GM19023 (cell line): ENCODE data around the gene TEPSIN.

Source experiments
- ATAC-seq: cut with Tn5 transposase; IDR thresholded peaks from one replicate; pipeline ENCODE4 v1.9.1; 2021; ENCODE audit warnings: mild to moderate bottlenecking, moderate library complexity; ENCODE audit not compliant: unreplicated experiment

TEPSIN gene

GRCh38 chr17:81250286-81251093 is 11.6 kb upstream of the TEPSIN start:
- ATAC-seq, result no peak

GRCh38 chr17:81249223-81250040 is 10.6 kb upstream of the TEPSIN start:
- ATAC-seq, result no peak

DNA sequence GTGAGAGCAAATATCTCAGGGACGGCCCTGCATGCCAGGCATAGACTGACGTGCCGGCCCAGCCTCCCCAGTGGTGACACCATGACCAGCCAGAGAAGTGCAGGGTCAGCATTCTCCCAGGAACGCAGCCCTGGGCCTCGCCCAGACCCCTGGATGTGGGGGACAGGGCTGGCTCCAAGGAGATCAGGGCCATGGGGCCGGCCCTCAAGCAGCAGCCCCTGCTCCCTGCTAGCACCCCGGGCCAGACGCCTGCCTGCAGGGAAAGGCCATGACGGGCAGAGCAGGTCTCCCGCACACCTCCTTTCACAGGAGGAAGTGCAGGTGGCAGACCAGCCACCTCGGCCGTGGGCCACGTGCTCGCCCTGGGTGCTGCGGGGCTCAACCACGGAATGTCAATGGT is 9.8 kb upstream of the TEPSIN start:
- no peak for ATAC-seq

DNA sequence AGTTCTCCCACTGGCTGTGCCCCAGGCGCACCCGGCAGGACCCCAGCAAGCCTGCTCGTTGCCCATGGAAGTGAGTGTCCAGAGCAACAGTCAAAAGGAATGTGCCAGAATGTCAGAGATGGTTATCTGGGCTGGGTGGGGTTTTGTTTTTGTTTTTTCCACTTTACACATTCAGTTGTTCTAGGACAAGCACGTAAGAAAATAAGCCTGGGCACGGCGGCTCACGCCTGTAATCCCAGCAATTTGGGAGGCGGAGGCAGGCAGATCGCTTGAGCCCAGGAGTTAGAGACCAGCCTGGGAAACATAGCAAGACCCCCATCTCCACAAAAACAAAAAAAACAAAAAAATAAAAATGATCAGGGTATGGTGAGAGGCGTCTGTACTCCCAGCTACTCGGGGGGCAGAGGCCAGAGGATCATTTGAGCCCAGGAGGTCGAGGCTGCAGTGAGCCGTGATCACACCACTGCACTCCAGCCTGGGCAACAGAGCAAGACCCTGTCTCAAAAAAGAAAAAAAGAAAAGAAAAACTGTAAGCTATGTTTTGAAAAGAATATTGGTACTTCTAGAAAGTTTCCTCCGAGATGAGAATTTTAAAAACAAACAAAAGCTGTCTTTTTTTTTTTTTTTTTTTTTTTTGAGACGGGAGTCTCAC is 8.6 kb upstream of the TEPSIN start:
- no peak for ATAC-seq

GRCh38 chr17:81246679-81247338 is 8.0 kb upstream of the TEPSIN start:
- no peak for ATAC-seq

DNA sequence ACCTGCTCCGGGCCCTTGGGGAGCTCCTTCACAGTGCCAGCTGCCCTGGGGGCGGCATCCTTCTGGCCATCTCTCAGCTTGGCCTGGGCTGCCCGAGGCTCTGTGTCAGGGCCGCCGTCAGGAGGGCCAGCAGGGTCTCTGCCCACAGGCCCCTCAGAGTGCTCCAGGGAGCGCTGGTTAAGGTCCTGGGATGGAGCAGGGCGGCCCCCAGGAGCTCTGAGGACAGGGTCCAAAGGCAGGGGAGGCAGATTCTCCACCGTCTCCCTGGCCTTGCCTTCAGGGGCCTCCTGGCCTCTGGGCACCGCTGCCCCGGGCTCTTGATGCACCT is 7.5 kb upstream of the TEPSIN start:
- ATAC-seq, result no peak

- ATAC-seq, result no peak
Measured at GRCh38 chr17:81245665-81246342, 6.9 kb upstream of the TEPSIN start.

GRCh38 chr17:81245024-81245664 is 6.3 kb upstream of the TEPSIN start:
- no peak for ATAC-seq

DNA sequence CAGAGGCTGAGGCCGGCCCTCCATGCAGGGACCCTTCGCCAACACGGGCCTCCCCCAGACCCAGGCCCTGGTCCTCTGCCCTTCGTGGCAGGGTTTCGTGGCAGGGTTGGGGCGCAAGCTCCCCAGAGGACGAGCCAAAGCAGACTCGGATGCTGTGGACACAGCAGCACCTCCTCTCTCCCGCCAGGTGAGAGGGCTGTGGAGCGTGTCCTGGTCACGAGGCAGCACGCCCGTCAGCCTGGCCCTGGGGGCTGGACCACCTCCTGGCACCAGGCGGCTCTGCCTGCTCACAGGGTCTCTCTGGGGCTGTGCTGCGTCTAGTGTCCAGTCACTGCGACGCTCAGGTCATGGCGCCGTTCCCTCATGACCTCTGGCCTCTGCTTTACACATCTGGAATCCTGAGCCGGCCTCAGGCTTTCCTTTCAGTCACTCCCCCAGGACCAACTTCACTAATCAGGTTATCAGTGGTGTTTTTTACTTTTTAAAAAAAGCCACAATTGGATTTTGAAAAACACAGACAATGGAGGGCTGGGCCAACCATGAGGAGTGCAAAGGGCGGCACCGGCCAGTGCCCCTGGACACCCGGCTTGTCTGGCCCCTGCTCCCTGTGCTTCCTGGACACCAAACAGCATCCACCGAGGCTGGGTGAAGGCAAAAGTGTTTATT is 5.6 kb upstream of the TEPSIN start:
- ATAC-seq, result no peak

DNA sequence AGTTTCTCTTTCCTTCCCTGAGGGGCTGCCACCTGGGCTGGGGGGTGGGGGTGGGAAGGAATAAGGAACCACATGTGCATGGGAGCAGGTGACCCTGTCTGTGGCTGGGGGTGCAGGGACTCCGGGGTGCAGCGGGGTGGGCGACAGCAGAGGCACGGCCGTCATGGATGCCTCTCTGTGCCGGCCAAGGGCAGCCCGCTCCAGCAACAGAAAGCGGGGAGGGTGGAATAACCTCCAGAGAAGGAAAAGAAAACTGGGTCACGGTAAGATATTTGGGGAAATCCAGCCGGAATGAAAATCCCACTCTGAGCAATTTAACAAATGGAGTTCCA is 4.4 kb upstream of the TEPSIN start:
- ATAC-seq, result no peak

DNA sequence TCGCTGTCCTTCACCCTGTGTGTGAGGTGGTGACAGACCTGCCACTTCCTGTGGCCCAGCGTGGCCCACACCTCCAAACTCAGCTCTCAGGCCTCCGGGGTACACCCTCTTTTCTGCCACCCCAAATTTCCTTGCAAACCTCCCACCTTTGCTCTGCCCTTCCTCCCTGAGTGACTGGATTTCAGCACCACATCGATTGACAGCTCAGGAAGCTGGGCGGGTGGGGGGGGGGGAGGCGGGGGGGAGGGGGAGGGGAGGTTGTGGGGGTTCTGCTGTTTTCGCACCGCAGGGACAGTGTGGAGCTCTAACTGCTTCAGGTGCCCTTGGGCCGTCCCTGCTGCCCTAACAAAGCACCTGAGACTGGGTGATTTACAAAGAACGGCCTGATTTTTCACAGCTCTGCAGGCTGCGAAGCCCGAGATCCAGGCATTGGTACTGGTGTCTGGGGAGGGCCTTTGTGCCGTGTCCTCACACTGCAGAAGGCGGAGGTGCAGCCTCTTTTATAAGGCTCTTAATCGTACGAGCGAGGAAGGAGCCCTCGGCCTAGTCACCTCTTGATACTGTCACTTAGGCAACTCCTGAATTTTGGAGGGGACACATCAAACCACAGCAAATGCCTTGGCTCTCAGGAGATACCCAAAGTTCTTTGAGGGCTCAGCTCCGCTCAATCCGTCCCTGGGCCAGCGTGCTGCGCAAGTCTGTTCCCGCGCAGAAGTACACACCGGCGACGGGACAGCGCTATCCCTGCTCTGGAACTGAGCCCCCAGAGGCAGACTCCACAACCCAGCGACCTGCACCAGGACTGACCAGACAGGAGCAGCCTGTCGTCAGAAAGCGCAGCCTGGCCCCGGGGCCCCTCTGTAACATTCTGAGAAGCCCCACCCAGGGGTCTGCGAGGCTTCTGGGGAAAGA is 3.8 kb upstream of the TEPSIN start:
- no peak for ATAC-seq

DNA sequence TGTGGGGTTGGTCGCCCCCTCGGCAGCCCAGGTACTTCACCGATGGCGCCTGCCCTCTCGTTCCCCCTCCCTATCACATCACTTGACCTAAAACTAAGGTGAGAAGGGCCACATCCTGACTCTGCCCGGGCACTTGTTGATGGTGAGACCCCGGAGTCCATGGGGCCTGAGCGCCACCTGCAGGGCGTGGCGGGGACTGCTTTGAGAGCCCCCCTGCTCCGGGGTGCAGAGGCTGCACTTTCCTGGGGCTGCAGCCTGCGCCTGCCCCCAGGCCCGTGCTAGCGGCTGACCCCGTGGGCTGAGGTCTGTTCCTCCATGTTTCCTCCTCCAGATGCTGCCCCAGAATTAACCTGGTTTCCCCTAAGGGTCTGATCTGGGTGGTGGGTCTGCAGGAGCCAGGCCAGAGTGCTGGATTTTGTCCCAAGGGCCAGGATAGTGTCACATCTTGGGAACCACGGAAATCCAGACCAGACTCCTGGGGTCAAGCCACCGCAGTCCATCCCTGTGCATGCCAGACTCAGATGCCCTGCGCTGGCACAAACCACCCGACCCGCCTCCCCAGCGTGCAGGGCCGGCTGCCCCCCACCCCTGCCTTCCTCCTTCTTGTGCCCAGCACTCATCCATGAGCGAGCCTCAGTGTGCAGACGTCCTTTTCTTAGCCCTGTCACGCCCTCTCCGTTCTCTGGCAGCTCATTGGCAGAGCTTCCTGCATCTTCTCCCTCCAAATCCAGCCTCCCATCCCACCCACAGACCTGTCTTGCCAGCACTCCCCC is 3.0 kb upstream of the TEPSIN start:
- ATAC-seq, result no peak

DNA sequence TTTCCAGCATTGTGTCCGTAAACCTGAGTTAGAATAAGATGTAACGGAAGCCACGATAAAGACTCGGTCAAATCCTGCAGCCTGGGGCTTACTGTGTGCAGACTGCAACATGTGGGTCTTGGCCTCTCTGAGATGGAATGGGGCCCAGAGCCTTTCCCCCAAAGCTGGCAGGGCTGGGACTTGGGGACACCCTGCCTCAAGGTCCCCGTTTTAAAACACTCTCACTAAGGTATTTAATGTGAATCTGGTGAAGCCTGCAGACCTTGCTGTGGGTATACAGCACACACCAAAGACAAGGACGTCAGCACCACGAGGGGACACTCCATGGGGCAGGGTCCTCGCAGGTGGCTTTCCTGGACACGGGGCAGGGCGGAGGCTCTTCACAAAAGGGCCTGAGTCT is 2.3 kb upstream of the TEPSIN start:
- no peak for ATAC-seq

GRCh38 chr17:81240761-81241160 is 1.9 kb upstream of the TEPSIN start:
- no peak for ATAC-seq

GRCh38 chr17:81239714-81240555 is 1.1 kb upstream of the TEPSIN start:
- no peak for ATAC-seq

DNA sequence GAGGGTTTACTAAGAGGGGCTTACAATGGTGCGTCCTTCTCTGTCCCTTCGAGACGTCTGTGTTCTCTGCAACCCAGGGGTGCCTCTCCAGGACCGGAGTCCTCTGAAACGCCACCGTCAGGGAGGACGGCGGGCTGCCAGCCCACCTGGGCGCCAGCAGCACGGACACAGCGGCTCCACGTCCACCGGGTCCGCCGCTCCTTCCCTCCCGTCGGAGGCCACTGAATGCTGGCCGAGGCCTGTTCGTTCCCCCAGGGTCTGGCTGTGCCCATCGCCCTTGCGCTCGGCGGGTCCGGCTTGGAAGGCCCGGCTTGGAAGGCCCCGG is 403 bp downstream of the TEPSIN start:
- no peak for ATAC-seq
